HG03565 (cell line): ENCODE data around the gene SAXO2.
"Not testable (repeated sequence)": the region's sequence is repeated elsewhere in the genome, so short reads cannot be mapped to it uniquely, and the experiment has no call there.

Experiments
- ATAC-seq: cut with Tn5 transposase; IDR thresholded peaks from one replicate; pipeline ENCODE4 v1.9.1; 2021; ENCODE audit warnings: mild to moderate bottlenecking, moderate library complexity; ENCODE audit not compliant: unreplicated experiment

SAXO2 gene

DNA sequence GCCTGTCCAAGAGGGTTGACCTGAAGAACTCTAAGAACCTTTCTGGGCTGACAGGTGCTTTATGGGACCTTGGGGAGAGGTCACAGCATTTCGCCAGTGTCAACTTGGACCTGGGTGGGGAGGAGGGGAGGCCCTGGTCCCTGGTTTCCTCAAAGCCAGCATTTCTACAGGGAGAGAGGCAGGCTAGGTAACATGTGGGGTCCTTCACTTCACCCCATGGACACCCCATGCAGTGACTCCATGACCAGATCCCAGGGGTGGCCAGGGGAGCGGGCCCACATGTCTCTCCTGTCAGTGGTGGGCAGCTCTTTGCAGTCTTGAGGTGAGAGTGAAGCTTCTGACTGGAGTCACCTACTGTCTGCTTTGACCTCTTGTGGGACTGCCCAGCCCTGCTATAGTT, 50.8 kb downstream of the SAXO2 start:
- ATAC-seq, result no peak

DNA sequence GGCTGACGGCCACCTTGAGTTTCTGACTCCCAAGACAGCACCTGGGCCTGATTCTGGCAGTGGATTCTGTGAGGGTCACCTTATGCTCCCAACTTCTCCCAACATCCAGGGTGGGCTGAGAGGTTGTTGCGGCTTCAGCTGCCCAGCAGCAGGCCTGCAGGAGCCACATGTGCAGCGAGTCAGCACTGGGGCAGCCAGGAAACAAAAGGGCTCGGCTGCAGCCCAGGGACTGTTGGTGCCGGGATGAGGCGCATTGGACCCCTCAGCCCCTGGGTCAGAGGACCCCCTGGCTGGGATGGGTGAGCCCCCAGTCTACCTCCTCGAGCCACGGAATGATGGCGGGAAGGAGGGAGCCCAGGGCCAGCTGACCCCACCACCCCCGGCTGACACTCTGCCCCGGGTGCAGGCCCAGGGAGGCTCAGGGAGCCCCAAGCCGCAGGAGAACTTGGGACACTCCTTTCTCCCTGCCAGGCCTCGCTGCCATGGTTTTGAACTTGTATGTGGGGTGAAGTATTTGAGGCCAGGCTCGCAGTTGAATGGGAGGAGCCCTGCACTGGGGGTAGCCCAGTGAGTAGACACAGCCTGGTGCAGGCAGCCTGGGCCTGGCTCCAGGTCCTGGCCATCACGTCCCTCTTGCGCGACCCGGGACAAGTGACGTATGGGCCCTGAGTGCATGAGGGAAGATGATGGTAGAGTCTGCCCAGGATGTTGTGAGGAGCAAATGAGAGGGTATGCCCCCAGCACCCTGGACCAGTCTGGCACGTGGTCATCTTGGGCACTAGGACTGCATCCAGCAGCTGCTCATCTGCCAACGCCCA, 51.5 kb downstream of the SAXO2 start:
- not testable (repeated sequence) for ATAC-seq

DNA sequence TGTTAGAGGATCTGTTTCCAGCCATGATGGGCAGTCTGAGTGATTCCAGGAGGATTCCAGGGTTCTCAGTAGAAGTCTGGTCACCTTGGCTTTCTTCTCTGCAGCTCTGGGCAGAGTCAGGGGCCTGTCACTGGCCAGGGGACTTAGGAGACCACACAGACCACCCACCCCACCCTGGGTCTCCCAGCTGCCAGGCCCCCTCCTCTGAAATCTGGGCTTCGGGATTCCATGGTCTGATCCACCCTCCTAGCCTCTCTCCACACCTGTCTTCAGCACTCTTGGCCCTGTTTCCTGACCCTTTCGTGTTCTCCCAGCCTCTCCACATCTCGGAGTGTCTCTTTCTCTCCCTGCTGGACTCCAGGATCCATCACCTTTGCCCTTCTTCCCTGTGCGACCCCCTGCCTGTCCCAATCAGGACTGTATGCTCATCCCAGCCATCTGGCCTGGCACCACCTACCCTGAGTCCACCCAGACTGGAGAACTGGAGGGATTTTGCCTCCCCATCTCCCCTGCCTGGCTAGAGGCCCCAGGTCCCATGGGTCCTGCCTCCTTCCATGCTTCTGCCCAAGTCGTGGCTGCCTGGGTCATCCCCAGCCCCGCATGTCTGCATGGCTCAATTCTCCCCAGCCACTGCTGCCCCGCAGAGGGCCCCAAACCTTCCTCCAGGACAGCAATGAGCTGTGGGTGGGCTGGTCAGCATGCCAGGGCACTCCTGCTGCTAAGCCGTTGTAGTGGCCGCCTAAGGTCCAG, 52.3 kb downstream of the SAXO2 start:
- ATAC-seq, result no peak

DNA sequence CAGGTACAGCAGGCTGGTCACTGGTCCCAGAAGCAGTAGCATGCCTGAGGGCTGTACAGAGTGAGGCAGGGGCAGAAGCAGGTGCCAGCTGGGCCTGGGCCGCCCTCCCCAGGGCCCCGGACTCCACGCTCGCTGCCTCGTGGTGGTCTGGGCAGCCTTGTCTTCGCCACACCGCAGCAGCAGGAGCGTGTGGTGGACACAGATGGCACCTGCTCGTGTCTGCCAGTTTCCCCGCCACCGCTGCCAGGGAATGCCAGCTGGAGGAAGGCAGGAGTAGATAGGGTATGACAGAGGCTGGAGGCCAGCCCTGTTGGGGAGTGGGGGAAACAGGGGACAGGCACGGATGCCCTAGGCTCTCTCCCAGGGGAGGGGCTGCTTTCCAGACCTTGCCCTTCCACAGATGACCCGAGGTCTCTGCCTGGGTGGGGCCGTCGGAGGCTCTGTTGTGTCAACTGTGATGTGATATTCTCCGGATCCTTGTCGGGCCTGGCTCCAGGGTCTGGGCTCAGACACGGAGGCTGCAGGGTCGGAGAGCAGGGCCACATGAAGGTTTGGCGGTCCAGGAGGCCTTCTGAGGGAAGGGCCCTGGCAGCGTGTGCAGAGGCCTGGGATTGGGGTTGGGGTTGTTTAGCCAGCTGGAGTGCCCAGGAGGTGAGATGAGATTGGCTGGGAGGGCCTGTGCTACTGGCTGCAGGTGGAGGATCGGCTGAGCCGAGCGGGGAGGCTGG, 53.1 kb downstream of the SAXO2 start:
- ATAC-seq, result no peak

DNA sequence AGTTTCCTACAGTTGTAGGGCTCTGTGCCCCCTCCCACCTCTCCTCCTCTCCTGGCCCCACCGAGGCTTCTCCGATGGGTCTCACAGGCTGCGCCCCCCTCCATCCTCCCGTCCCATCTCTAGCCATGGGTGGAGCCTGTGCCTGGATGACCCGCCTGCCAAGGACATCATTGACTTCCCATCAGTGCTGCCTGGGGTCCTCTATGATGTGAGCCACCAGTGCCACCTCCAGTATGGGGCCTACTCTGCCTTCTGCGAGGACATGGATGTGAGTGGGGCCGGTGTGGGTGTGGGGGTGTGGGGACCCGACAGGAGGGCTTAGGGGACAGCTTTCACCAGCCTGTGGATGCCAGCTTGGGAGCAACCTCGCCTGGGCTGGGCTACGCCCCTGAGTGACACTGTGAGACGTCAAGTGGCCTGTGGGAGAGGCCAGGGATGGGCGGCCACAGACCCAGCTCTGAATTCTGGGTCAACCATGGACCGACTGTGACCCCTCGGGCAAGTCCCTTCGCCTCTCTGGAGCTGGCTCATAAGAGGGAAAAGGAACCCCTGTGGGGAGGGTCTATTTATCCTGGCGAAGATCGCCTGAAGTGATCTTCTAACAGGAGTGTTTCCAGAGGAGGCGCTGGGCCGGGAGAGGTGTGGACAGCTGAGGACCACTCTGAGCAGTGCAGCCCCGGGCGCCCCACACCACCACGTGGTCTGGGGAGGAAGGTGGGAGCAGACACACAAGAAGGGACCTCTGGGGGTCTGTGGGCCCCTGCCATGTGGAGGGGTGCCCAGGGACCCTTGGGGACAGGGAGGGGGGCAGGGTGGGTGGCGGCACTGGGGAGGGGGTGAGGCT, 53.9 kb downstream of the SAXO2 start:
- ATAC-seq, result not testable (repeated sequence)

DNA sequence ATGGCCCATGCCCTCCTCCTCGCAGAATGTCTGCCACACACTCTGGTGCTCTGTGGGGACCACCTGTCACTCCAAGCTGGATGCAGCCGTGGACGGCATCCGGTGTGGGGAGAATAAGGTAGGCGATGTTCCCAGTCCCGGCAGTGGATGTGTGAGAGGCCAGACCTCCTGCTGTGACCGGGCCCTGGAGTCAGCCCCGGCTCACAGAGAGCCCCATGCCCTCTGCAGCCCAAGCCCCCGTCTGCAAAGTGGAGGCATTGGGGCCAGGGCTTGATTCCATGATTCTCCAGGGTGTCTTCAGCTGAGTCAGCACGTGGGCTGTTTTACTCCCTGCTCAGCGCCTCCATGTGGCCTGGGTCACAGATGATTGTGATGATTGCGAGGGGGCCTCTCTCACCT, 54.5 kb downstream of the SAXO2 start:
- no peak for ATAC-seq

DNA sequence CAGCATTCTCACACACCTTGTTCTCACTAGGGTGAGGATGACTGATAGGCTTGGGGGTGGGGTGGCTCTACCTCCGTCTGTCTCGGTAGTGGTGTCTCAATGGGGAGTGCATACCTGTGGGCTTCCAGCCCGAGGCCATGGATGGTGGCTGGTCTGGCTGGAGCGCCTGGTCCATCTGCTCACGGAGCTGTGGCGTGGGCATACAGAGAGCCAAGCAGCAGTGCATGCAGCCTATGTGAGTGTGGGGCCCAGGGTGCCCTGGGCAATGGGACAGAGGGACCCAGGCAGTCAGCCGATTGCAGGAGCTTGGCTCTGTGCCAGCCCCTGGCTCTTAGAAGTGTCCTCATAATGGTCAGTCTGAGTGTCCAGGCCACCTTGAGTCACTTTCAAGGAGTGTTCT, 54.9 kb downstream of the SAXO2 start:
- ATAC-seq, result not testable (repeated sequence)

DNA sequence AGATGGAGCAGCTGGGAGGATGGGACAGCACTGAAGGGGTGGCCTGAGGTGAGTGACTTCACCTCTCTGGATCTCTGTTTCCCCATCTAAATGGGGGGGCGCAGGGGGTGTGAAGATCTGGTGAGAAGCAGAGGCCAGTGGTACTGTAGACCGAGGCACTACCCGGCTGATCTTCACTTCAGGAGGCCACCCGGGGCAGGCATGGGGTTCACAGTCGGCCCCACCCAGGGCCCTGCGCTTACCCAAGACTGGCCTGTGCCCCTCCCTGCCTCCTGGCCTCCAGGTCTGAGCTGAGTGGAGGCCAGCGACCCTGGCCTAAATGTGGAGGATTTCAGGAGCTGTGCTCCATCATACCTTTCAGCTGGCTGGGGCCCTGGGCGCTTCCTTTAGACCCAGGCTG, 55.7 kb downstream of the SAXO2 start:
- ATAC-seq, result not testable (repeated sequence)

DNA sequence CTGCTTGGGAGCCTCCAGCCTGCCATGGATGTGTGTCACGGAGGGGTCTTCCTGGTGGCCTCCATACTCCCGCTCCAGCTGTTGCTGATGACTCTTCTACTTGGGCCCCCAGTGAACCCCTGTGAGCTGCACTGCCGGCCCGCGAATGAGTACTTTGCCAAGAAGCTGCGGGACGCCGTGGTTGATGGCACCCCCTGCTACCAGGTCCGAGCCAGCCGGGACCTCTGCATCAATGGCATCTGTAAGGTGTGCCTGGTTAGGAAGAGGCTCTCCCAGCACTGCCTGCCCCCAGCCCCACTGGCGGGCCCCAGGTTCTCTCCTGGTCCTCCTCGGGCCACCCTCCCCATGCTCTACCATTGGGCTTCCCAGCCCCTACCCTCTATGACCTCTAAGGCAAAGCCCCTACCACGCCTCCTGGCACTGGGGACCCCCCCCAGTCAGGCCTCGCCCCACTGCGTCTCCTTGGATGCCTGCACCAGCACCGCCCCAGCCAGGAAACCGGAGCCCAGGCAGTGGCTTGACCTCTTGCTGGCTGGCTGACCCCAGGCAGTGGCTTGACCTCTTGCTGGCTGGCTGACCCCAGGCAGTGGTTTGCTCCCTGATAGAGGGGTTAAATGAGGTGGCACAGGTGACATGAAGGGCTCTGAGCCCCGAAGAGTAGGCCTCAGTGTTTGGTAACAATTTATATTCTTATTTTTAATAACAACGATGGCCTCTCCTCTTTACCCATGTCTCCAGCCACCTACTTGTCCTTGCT, 57.1 kb downstream of the SAXO2 start:
- ATAC-seq, result not testable (repeated sequence)

DNA sequence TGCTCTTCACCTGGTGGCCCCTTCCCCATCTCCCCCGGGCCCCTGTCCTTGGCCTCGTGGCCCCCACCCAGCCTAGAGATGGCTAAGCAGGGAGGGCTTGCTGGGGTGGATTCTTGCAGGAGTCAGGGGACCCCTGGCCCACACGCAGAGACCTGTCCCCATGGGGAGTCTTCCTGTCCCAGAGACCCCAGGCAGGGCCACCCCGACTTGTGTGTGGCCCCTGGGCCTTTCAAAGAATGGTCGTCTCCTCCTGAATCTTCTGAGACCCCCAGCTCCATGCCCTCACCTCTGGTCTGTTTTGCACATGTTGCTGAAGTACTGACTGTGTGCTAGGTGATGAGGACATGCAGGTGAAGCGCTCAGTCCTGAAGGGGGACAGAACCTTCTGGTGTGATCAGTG, 58.2 kb downstream of the SAXO2 start:
- not testable (repeated sequence) for ATAC-seq

DNA sequence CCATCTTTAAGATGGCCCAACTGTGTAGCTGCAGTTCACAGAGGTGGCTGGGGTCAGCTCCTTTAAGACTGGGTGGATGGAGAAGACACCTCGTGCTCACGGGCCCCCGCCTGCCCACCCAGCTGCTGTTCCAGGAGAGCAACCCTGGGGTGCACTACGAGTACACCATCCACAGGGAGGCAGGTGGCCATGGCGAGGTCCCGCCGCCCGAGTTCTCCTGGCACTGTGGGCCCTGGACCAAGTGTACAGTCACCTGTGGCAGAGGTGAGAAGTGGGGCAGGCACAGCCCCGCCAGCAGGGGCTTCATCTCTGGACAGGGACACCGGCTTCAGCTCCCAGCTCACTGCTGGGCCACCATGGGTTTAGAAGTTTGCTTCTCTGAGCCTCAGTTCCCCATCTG, 59.9 kb downstream of the SAXO2 start:
- ATAC-seq, result not testable (repeated sequence)

DNA sequence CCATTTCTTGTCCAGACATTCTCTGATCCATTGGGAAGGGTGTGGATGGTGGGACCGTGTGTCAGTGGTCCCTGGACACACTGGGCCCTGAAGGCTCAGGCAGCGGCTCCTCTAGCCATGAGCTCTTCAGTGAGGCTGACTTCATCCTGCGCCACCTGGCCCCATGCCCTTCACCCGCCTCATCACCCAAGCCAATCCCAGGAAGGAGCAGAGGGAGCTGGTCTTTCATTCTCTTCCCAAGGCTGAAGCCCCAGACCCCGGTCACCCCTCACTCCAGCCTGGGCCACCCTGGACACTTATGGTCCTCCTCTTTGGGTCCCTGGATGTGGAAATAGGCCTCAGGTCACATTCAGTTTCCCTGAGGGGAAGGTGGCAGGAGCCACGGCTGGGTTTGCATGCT, 62.2 kb downstream of the SAXO2 start:
- ATAC-seq, result not testable (repeated sequence)

DNA sequence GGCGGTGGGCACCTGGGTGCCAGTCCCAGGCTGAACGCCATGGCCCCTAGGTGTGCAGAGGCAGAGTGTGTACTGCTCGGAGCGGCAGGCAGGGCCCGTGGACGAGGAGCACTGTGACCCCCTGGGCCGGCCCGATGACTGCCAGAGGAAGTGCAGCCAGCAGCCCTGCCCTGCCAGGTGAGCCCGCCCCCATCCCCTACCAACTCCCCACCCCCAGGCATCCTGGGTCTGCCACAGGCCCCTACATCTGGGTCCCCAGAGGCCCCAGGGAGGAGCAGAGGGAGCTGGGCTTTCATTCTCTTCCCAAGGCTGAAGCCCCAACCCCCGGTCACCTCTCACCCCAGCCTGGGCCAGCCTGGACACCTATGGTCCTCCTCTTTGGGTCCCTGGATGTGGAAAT, 63.0 kb downstream of the SAXO2 start:
- not testable (repeated sequence) for ATAC-seq

DNA sequence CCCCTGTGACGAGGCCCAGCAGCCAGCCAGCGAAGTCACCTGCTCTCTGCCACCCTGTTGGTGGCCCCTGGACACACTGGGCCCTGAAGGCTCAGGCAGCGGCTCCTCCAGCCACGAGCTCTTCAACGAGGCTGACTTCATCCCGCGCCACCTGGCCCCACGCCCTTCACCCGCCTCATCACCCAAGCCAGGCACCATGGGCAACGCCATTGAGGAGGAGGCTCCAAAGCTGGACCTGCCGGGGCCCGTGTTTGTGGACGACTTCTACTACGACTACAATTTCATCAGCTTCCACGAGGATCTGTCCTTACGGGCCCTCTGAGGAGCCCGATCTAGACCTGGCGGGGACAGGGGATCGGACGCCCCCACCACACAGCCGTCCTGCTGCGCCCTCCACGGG, 64.3 kb downstream of the SAXO2 start:
- not testable (repeated sequence) for ATAC-seq

DNA sequence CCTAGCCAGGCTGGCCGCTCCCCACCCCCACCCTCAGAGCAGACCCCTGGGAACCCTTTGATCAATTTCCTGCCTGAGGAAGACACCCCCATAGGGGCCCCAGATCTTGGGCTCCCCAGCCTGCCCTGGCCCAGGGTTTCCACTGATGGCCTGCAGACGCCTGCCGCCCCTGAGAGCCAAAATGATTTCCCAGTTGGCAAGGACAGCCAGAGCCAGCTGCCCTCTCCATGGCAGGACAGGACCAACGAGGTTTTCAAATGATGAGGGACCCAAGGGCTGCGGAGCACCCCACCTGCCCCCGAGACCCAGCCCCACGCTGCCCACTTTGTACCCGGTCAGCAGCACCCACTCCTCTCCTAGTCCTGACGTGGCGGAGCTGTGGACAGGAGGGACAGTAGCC, 64.8 kb downstream of the SAXO2 start:
- not testable (repeated sequence) for ATAC-seq

DNA sequence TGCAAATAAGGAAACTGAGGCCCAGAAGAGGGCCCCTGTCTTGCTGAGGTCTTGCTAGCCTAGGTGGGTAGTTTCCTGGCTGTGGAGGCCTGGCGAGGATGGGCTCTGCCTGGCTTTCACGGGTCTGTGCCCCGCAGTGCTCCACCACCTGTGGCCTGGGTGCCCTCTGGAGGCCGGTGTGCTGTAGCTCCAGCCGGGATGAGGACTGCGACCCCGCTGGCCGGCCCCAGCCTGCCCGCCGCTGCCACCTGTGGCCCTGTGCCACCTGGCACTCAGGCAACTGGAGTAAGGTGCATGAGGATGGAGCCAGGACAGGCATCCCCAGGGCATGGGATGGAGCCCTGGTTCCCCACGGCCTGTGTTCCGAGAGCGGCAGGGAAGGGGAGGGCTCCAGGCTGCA, 66.4 kb downstream of the SAXO2 start:
- ATAC-seq, result not testable (repeated sequence)

DNA sequence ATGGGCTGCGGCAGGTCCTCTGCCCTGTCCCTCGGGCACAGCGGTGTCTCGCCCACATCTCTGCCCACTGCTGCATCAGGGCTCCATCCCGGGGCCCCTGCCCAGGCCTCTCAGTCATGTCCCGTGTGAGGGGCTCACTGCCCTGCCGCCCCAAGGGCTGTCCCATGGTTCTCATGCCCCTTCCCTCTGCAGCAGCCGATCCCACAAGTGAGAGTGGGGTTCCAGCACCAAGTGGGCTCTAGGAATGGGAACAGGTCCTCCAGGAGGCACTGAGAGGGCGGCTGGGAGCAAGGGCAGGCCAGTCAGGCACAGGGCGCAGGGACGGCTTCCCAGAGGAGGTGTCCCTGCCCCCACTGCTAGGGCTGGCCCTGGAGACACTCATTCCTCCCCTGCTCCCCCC, 68.3 kb downstream of the SAXO2 start:
- not testable (repeated sequence) for ATAC-seq

DNA sequence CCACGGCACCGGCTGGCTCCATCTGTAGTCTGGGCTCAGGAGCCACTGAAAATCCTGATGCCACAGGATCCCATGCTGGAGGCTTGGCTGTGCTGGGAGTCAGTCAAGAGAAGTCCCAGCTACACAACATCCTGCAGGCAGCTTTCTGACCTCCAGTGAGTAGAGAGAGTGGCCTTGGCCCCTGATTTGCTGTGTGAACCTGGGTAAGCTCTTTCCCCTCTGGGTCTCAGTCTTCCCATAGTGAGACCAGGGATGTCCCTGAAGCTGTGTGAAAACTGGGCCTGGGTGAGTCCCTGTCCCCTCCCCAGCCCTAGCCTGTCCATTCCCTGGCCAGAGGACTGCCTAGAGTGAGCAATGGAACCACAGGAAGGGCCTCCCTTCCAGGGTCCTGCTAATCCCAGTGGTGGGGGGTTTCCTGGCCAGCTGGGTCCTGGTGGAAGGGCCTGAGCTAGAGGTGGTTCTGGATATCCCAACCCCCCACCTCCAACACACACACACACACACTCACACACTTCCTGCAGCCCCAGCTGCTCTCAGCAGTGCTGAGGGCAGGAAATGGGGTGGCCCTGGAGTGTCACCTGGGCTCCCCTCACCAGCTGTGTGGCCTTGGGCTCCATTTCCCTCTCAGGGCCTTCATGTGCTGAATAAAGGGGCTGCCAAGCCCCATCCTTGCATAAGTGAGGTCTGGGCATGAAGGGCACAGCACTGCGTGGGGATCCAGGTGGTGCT, 69.1 kb downstream of the SAXO2 start:
- not testable (repeated sequence) for ATAC-seq
